HepG2 (cell line): Measurements from ENCODE around the gene STYK1. TPM values are rescaled to one million over a fixed set of nuclear protein-coding genes. Genes with fewer than 3 reads are reported as not detected.

ENCODE experiments used
- ATAC-seq: fragments of 200-7000 bp; cut with Tn5 transposase; 3 replicates; pipeline ENCODE4 v1.9.1; 2020; ENCODE audit warnings: mild to moderate bottlenecking, moderate library complexity
- BruUV-seq: library from RNA; stranded (reverse); fragments of 400-500 nt; replicated peaks from 2 replicates; lab custom pipeline; 2021; lab: Mats Ljungman, UMichigan
- CTCF ChIA-PET: fragments of 300-600 bp; formaldehyde crosslinking; extraction: SDS; loops from one replicate; lab custom pipeline; 2021; ENCODE audit warnings: low total read pairs, inconsistent platforms, low intra/inter-chr PET ratio; lab: Yijun Ruan, JAX
- POLR2A ChIA-PET: fragments of 350-600 bp; sonication (Branson Sonifier 250); formaldehyde crosslinking; loops from one replicate; lab custom pipeline; 2020; ENCODE audit warnings: antibody characterized with exemption, inconsistent platforms; lab: Yijun Ruan, JAX
- DNase-seq: peaks from one replicate; pipeline ENCODE4 v3.0.0-alpha.2; 2015; ENCODE audit warnings: low spot score
- FAIRE-seq: peaks from 3 replicates; lab custom pipeline; 2011; peaks lifted over from hg19 to GRCh38; lab: Jason Lieb, UNC
- H2AFZ ChIP-seq: one replicate; pipeline ENCODE4 v1.6.1; 2011; ENCODE audit warnings: low read length, inconsistent platforms
- H3K27ac ChIP-seq: fragments of 300-600 bp; 3 replicates; pipeline ENCODE4 v1.8.0; 2011; ENCODE audit warnings: mixed run types, mild to moderate bottlenecking, mixed read lengths, low read length, inconsistent platforms; ENCODE audit not compliant: insufficient read depth; ENCODE audit errors: extremely low read length
- H3K27me3 ChIP-seq, 2 experiments: fragments of 200-600 bp in 1 of 2; 2 replicates in 1 of 2; 3 replicates in 1 of 2; pipeline versions ENCODE4 v1.6.0 to v1.8.0; 2011; ENCODE audit warnings: low read length in 2 of 2, mild to moderate bottlenecking in 2 of 2, moderate library complexity in 2 of 2, inconsistent platforms in 1 of 2; ENCODE audit not compliant: insufficient read depth in 2 of 2, control insufficient read depth in 1 of 2
- H3K36me3 ChIP-seq, 2 experiments: fragments of 200-600 bp in 1 of 2; replicated peaks in 1 of 2; 2 replicates in 1 of 2; 3 replicates in 1 of 2; pipeline versions ENCODE4 v1.5.1 to v1.8.0; 2011; ENCODE audit warnings: low read length in 2 of 2, inconsistent platforms in 1 of 2; ENCODE audit not compliant: insufficient read depth in 2 of 2, control insufficient read depth in 1 of 2
- H3K4me1 ChIP-seq: 2 replicates; pipeline ENCODE4 v1.5.1; 2012; ENCODE audit warnings: low read length, inconsistent platforms; ENCODE audit not compliant: insufficient read depth
- H3K4me2 ChIP-seq: 2 replicates; pipeline ENCODE4 v1.6.0; 2011; ENCODE audit warnings: low read depth, low read length, inconsistent platforms
- H3K4me3 ChIP-seq, 3 experiments: fragments of 200-600 bp in 1 of 3; sonication (generic), shearing (Covaris generic) in 1 of 3; replicated peaks in 1 of 3; 2 replicates each; pipeline ENCODE4 v1.5.1; 2011 to 2016; ENCODE audit warnings: low read length in 3 of 3, inconsistent platforms in 2 of 3, low read depth in 2 of 3, mild to moderate bottlenecking in 2 of 3, control low read depth in 1 of 3, mixed read lengths in 1 of 3; ENCODE audit not compliant: insufficient read depth in 1 of 3
- H3K79me2 ChIP-seq: one replicate; pipeline ENCODE4 v1.6.1; 2011; ENCODE audit warnings: low read length, inconsistent platforms; ENCODE audit not compliant: insufficient read depth
- H3K9ac ChIP-seq: 2 replicates; pipeline ENCODE4 v1.6.0; 2011; ENCODE audit warnings: mild to moderate bottlenecking, low read depth, low read length, inconsistent platforms; ENCODE audit not compliant: insufficient read depth
- H3K9me3 ChIP-seq: 2 replicates; pipeline ENCODE4 v1.5.1; 2012; ENCODE audit warnings: mild to moderate bottlenecking, low read length
- H4K20me1 ChIP-seq: 2 replicates; pipeline ENCODE4 v1.6.0; 2011; ENCODE audit warnings: inconsistent platforms, mild to moderate bottlenecking, low read length, moderate library complexity; ENCODE audit not compliant: insufficient read depth
- BORCS8-MEF2B ChIP-seq: sonication (generic); formaldehyde crosslinking; IDR thresholded peaks from 2 replicates; pipeline ENCODE4 v1.8.0; 2022; ENCODE audit warnings: mild to moderate bottlenecking, missing genetic modification reagents
- GABPB1 ChIP-seq: IDR thresholded peaks from 2 replicates; pipeline ENCODE4 v1.6.1; 2016; ENCODE audit warnings: mild to moderate bottlenecking, missing genetic modification reagents, moderate library complexity, missing compliant biosample characterization
- GFI1 ChIP-seq: sonication (generic); formaldehyde crosslinking; IDR thresholded peaks from 2 replicates; pipeline ENCODE4 v1.5.0; 2020; ENCODE audit warnings: missing genetic modification reagents, mild to moderate bottlenecking, borderline replicate concordance
- GTF3A ChIP-seq: sonication (generic); formaldehyde crosslinking; conservative IDR thresholded peaks from 2 replicates; pipeline ENCODE4 v1.4.0; 2020; ENCODE audit warnings: mild to moderate bottlenecking, missing genetic modification reagents
- HNRNPH1 ChIP-seq: fragments of 200-400 bp; formaldehyde crosslinking; optimal IDR thresholded peaks from 2 replicates; pipeline ENCODE3; 2017; ENCODE audit warnings: mild to moderate bottlenecking, low read depth, low read length
- KAT8 ChIP-seq: IDR thresholded peaks from 2 replicates; pipeline ENCODE4 v1.6.1; 2016; ENCODE audit warnings: missing genetic modification reagents, missing compliant biosample characterization
- KDM4B ChIP-seq: sonication (generic); formaldehyde crosslinking; IDR thresholded peaks from 2 replicates; pipeline ENCODE4 v1.4.0; 2020; ENCODE audit warnings: missing genetic modification reagents
- MEF2D ChIP-seq: sonication (generic); formaldehyde crosslinking; IDR thresholded peaks from 2 replicates; pipeline ENCODE4 v1.5.1; 2020; ENCODE audit warnings: mild to moderate bottlenecking, missing genetic modification reagents
- PHF8 ChIP-seq: sonication (generic); formaldehyde crosslinking; IDR thresholded peaks from 2 replicates; pipeline ENCODE4 v1.5.0; 2020; ENCODE audit warnings: missing genetic modification reagents
- RXRA ChIP-seq: sonication (generic); formaldehyde crosslinking; IDR thresholded peaks from 2 replicates; pipeline ENCODE4 v1.5.1; 2020; ENCODE audit warnings: missing genetic modification reagents
- TEAD3 ChIP-seq: optimal IDR thresholded peaks from 2 replicates; pipeline ENCODE3; 2016; ENCODE audit warnings: borderline replicate concordance
- ZKSCAN1 ChIP-seq: fragments of 150-350 bp; IDR thresholded peaks from 2 replicates; pipeline ENCODE4 v1.6.1; 2014; ENCODE audit warnings: low read length
- ZNF121 ChIP-seq: sonication (generic); formaldehyde crosslinking; IDR thresholded peaks from 2 replicates; pipeline ENCODE4 v1.5.0; 2020; ENCODE audit warnings: mild to moderate bottlenecking, missing genetic modification reagents
- ZNF296 ChIP-seq: sonication (generic); formaldehyde crosslinking; conservative IDR thresholded peaks from 2 replicates; pipeline ENCODE4 v1.5.0; 2020; ENCODE audit warnings: mild to moderate bottlenecking, missing genetic modification reagents
- ZNF33B ChIP-seq: sonication (generic); formaldehyde crosslinking; IDR thresholded peaks from 2 replicates; pipeline ENCODE4 v1.5.1; 2020; ENCODE audit warnings: mild to moderate bottlenecking, missing genetic modification reagents
- ZNF598 ChIP-seq: sonication (generic); formaldehyde crosslinking; IDR thresholded peaks from 2 replicates; pipeline ENCODE4 v1.5.1; 2020; ENCODE audit warnings: mild to moderate bottlenecking, missing genetic modification reagents, borderline replicate concordance
- ZNF607 ChIP-seq: sonication (generic); formaldehyde crosslinking; IDR thresholded peaks from 2 replicates; pipeline ENCODE4 v1.5.1; 2020; ENCODE audit warnings: missing genetic modification reagents, mild to moderate bottlenecking, borderline replicate concordance
- ZNF7 ChIP-seq: IDR thresholded peaks from 2 replicates; pipeline ENCODE4 v1.6.1; 2016; ENCODE audit warnings: missing biosample characterization, missing genetic modification reagents
- ZNF788 ChIP-seq: sonication (generic); formaldehyde crosslinking; IDR thresholded peaks from 2 replicates; pipeline ENCODE4 v1.5.0; 2020; ENCODE audit warnings: mild to moderate bottlenecking, missing genetic modification reagents, borderline replicate concordance
- WGBS: methylation state at CpG from one replicate; pipeline ENCODE4 v1.1.6; 2017; ENCODE audit warnings: low lambda C conversion rate; 5-methylcytosine and 5-hydroxymethylcytosine counted together
- in situ Hi-C: cut with HindIII; loops from 2 replicates; pipeline ENCODE4 v1.10.0; 2017; ENCODE audit warnings: low pct_unique_long_range_greater_than_20kb; ENCODE audit not compliant: extremely low pct_ligation_motif_present
- intact Hi-C: fragments of 100-400 bp; cut with micrococcal nuclease; formaldehyde crosslinking; loops from one replicate; pipeline ENCODE4 v1.10.0; 2022; ENCODE audit not compliant: unreplicated experiment
- polyA plus RNA-seq, 8 experiments: library from polyadenylated mRNA; depleted of rRNA in 3 of 8; stranded (reverse) in 7 of 8; unstranded in 1 of 8; fragments of >200 nt; fragmentation: Illumina TruSeq in 4 of 8; extraction: Trizol in 4 of 8; gene quantifications; 2 replicates each; pipeline versions ENCODE4 v1.2.1 to v1.2.3, GENCODE V29; 2011 to 2016; ENCODE audit warnings: low read depth in 4 of 8, missing spikeins in 1 of 8, mixed read lengths in 1 of 8; ENCODE audit not compliant: insufficient read depth in 1 of 8
- total RNA-seq, 5 experiments: library from RNA; depleted of rRNA; stranded (reverse); fragments of >200 nt; fragmentation: Illumina TruSeq; extraction: Trizol; gene quantifications; 2 replicates each; pipeline ENCODE4 v1.2.3, GENCODE V29; 2016; ENCODE audit warnings: low read depth in 1 of 5
- TF ChIP-seq, protein P1 (sequence below), 2 experiments: sonication (generic) in 1 of 2; formaldehyde crosslinking in 1 of 2; IDR thresholded peaks; 2 replicates each; pipeline versions ENCODE4 v1.5.1 to v1.6.1; 2011 to 2020; ENCODE audit warnings: borderline replicate concordance in 1 of 2, low read depth in 1 of 2, low read length in 1 of 2, mild to moderate bottlenecking in 1 of 2, missing genetic modification reagents in 1 of 2, moderate library complexity in 1 of 2

Gene STYK1
- total and polyA plus RNA-seq, 2 of the 13 experiments (the other 11 are each of a cell fraction or from before 2014, with no cell fraction given): not detected

DNA sequence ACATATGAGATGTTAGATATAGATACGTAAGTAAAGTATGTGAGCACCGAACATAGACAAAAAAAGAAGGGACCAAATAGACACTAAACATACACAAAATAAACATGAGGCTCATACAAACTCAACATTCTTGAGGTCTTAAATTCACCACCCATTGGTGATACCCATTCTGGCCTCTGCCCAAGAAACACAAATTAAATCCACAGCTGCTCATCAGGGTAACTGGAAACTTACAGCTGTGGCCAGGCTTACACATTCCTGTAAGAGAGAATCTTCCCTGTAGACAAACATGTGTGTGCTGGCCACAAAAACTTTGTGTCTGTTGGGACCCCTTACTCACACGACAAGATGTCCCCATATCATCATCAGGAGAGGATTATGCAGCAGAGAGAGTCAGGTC lies 82.9 kb downstream of the STYK1 start:
- CTCF ChIA-PET: no interaction called here
- no peak for ATAC-seq
- Histone ChIP-seq H3K79me2 (no peaks in the 10 kb centered on the region), H3K36me3 (peaks cover 0 to 2% of the 10 kb centered on the region in 2 experiments; a peak in 2 of 5 replicates), H3K27me3 (no peaks in the 10 kb centered on the region), H4K20me1 (no peaks in the 10 kb centered on the region), H3K4me1 (no peaks in the 10 kb centered on the region), H3K4me3 (no peak overlapping the region), H2AFZ (no peak overlapping the region), H3K9ac (no peak overlapping the region), H3K9me3 (no peaks in the 10 kb centered on the region), H3K4me2 (no peak overlapping the region), H3K27ac (no peak overlapping the region)
- 92% methylated on average over 3 of the region's 3 CpGs for WGBS
- no peak for FAIRE-seq
- in situ Hi-C loops: no loop called here
- TF ChIP-seq ZNF296 (CRISPR knock-in tag): no peak
- no peak for TF ChIP-seq RXRA
- TF ChIP-seq HNRNPH1: no peak
- TF ChIP-seq ZNF33B: no peak
- TF ChIP-seq GFI1 (CRISPR knock-in tag): no peak
- no peak for TF ChIP-seq ZNF121 (CRISPR knock-in tag)
- TF ChIP-seq KAT8: no peak
- TF ChIP-seq TEAD3 (CRISPR knock-in tag): no peak
- no peak for DNase-seq
- no TSS peak for BruUV-seq
- intact Hi-C loops: no loop called here
- POLR2A ChIA-PET: no interaction called here

DNA sequence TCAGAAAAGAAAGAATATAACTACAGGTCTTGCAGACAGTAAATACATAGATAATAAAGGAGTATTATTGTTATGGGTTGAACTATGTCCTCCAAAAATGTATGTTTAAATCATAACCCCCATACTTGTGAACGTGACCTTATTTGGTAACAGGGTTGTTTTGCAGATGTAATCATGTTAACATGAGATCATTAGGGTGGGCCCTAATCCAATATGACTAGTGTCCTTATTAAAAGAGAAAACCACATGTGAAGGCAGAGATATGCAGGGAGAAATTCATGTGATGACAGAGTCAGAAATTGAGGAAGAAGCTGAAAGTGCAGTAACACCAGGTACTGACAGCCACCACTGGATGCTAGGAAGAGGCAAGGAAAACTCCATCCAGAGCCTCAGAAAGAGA lies 89.4 kb downstream of the STYK1 start:
- no peaks in the 10 kb centered on the region for H3K79me2 ChIP-seq
- ChIA-PET POLR2A (no interaction called here), CTCF (no interaction called here)
- BruUV-seq: no TSS peak
- ATAC-seq (no peak), FAIRE-seq (no peak), DNase-seq (no peak)
- no peaks in the 10 kb centered on the region; a peak in 1 of 5 replicates for H3K36me3 ChIP-seq
- no peaks in the 10 kb centered on the region for H3K4me1 ChIP-seq
- no peak overlapping the region for H3K27ac ChIP-seq
- no peak overlapping the region for H3K4me2 ChIP-seq
- no peak overlapping the region for H2AFZ ChIP-seq
- no peaks in the 10 kb centered on the region for H4K20me1 ChIP-seq
- in situ Hi-C loops (no loop called here), intact Hi-C loops (no loop called here)
- no peaks in the 10 kb centered on the region for H3K9me3 ChIP-seq
- H3K9ac ChIP-seq: no peak overlapping the region
- H3K27me3 ChIP-seq: no peaks in the 10 kb centered on the region
- H3K4me3 ChIP-seq: no peak overlapping the region
- 100% methylated on average over 1 of the region's 1 CpG for WGBS
- TF ChIP-seq ZNF7 (CRISPR knock-in tag) (no peak), ZNF788 (no peak), MEF2D (CRISPR knock-in tag) (no peak), ZNF296 (CRISPR knock-in tag) (no peak), GABPB1 (CRISPR knock-in tag) (no peak), GTF3A (CRISPR knock-in tag) (no peak), BORCS8-MEF2B (CRISPR knock-in tag) (no peak), KDM4B (CRISPR knock-in tag) (no peak), PHF8 (CRISPR knock-in tag) (no peak), ZKSCAN1 (no peak), ZNF607 (CRISPR knock-in tag) (no peak), ZNF598 (CRISPR knock-in tag) (no peak), ZNF33B (no peak)
- TF ChIP-seq, protein P1, sequence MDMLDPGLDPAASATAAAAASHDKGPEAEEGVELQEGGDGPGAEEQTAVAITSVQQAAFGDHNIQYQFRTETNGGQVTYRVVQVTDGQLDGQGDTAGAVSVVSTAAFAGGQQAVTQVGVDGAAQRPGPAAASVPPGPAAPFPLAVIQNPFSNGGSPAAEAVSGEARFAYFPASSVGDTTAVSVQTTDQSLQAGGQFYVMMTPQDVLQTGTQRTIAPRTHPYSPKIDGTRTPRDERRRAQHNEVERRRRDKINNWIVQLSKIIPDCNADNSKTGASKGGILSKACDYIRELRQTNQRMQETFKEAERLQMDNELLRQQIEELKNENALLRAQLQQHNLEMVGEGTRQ (IDR thresholded peaks at IDR 0.05; ENCODE audit: low read depth, low read length): no peak
- TF ChIP-seq, protein P1 (CRISPR knock-in tag; IDR thresholded peaks at IDR 0.05; ENCODE audit: borderline replicate concordance): no peak
